ENCODE measurements around the gene BCL3. TPM values are rescaled to one million over a fixed set of nuclear protein-coding genes. Genes with fewer than 3 reads are reported as not detected.
A peak's percentile ranks its signal among the peaks of the same experiment; 100 is the strongest.

The BCL3 gene
- total and polyA plus RNA-seq, 10 of the 15 experiments (the other 5 are each of a cell fraction or from before 2014, with no cell fraction given), result 0.55 to 22.7 (median 3.6) TPM

DNA sequence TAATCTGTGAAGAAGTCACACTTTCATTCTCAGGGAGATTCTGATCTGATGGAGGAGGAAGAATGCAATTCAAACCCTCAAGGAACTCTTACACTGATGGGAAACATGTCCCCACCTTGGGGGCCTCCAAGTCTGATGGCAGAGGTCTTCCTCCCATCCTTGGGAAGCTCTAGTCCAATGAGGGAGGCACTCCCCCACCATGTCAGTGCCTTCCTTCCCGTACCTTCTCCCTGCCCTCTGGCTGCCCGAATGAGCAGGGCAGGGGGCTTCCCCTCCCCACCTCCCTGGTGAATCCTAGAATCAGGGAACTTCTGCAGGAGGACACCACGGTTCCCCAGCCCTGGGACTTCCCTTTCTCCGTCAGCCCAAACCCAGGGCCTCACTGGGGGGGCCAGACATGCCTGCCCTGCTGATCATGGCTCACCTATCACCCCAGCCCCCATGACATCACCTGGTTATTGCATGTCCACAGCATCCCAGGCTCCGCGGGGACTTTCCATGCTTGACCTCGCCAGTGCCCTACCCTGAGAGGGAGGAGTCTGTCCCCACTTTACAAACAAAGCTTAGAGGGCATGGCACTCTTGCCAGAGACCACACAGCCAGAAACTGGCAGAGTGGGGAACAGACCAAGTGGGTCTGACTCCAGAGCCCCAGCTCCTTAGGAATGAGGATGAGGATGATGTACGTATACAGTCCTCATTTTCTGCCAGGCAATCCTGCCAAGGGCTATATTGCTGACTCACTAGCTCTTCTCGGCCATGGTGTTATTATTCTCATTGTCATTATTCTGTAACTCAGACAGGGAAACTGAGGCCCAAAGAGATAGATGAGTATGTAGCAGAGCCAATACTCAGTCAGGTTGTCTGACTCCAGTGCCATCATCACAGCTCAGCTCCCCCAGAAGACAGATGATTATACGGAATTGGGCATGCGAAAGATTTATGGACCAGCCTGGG, 9.6 kb upstream of the BCL3 start (continued):
- TF ChIP-seq CHD4 (IDR thresholded peaks at IDR 0.05) (no peak), CBFB (IDR thresholded peaks at IDR 0.05; ENCODE audit: low read depth) (no peak), PML (IDR thresholded peaks at IDR 0.05; ENCODE audit: low read length) (no peak), POU2F2 (IDR thresholded peaks at IDR 0.05; ENCODE audit: borderline replicate concordance, low read depth, low read length) (no peak), NR2C2 (IDR thresholded peaks at IDR 0.05; ENCODE audit: borderline replicate concordance, control insufficient read depth, insufficient read length, low read depth) (no peak), ETV6 (conservative IDR thresholded peaks at IDR 0.05 in 1 of 2, IDR thresholded peaks at IDR 0.05 in 1 of 2; ENCODE audit: borderline replicate concordance in 1 of 2, low read depth in 1 of 2) (no peak), TARDBP (IDR thresholded peaks at IDR 0.05; ENCODE audit: borderline replicate concordance) (no peak), IKZF1 (conservative IDR thresholded peaks at IDR 0.05) (peak; percentile 93), IRF4 (IDR thresholded peaks at IDR 0.05; ENCODE audit: low read depth, low read length) (no peak), SPI1 (IDR thresholded peaks at IDR 0.05; ENCODE audit: borderline replicate concordance, insufficient read depth, low read depth, low read length) (peak; percentile 32; the same call in 1 of the 2 replicates), KLF5 (IDR thresholded peaks at IDR 0.05; ENCODE audit: partially characterized antibody) (no peak), NFYB (IDR thresholded peaks at IDR 0.05; ENCODE audit: insufficient read depth, low read depth, low read length) (no peak), MYC (IDR thresholded peaks at IDR 0.05; ENCODE audit: insufficient read depth, insufficient read length, insufficient replicate concordance, low read length, severe bottlenecking) (no peak), CEBPB (IDR thresholded peaks at IDR 0.05; ENCODE audit: borderline replicate concordance in 1 of 2, low read depth in 2 of 2, low read length in 2 of 2) (no peak), GABPA (IDR thresholded peaks at IDR 0.05; ENCODE audit: low read depth) (no peak), MEF2A (IDR thresholded peaks at IDR 0.05; ENCODE audit: insufficient read depth, low read depth, low read length) (no peak), RB1 (IDR thresholded peaks at IDR 0.05; ENCODE audit: borderline replicate concordance) (no peak), RFX5 (IDR thresholded peaks at IDR 0.05; ENCODE audit: low read depth, low read length) (no peak), ZNF384 (IDR thresholded peaks at IDR 0.05; ENCODE audit: borderline replicate concordance, low read depth, low read length) (no peak), CBX5 (IDR thresholded peaks at IDR 0.05; ENCODE audit: low read depth) (no peak), NR2C1 (IDR thresholded peaks at IDR 0.05) (peak; percentile 50; the same call in 1 of the 2 replicates), KDM1A (IDR thresholded peaks at IDR 0.05; ENCODE audit: borderline replicate concordance) (no peak), IKZF2 (IDR thresholded peaks at IDR 0.05) (peak; percentile 72 to 78)
- TF ChIP-seq, protein P1, sequence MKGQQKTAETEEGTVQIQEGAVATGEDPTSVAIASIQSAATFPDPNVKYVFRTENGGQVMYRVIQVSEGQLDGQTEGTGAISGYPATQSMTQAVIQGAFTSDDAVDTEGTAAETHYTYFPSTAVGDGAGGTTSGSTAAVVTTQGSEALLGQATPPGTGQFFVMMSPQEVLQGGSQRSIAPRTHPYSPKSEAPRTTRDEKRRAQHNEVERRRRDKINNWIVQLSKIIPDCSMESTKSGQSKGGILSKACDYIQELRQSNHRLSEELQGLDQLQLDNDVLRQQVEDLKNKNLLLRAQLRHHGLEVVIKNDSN (IDR thresholded peaks at IDR 0.05; ENCODE audit: borderline replicate concordance, extremely low read length, insufficient read depth, low read depth, low read length), result no peak
- TF ChIP-seq, protein P2, sequence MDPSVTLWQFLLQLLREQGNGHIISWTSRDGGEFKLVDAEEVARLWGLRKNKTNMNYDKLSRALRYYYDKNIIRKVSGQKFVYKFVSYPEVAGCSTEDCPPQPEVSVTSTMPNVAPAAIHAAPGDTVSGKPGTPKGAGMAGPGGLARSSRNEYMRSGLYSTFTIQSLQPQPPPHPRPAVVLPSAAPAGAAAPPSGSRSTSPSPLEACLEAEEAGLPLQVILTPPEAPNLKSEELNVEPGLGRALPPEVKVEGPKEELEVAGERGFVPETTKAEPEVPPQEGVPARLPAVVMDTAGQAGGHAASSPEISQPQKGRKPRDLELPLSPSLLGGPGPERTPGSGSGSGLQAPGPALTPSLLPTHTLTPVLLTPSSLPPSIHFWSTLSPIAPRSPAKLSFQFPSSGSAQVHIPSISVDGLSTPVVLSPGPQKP (IDR thresholded peaks at IDR 0.05; ENCODE audit: low read depth, low read length), result no peak
- TF ChIP-seq, protein P3, sequence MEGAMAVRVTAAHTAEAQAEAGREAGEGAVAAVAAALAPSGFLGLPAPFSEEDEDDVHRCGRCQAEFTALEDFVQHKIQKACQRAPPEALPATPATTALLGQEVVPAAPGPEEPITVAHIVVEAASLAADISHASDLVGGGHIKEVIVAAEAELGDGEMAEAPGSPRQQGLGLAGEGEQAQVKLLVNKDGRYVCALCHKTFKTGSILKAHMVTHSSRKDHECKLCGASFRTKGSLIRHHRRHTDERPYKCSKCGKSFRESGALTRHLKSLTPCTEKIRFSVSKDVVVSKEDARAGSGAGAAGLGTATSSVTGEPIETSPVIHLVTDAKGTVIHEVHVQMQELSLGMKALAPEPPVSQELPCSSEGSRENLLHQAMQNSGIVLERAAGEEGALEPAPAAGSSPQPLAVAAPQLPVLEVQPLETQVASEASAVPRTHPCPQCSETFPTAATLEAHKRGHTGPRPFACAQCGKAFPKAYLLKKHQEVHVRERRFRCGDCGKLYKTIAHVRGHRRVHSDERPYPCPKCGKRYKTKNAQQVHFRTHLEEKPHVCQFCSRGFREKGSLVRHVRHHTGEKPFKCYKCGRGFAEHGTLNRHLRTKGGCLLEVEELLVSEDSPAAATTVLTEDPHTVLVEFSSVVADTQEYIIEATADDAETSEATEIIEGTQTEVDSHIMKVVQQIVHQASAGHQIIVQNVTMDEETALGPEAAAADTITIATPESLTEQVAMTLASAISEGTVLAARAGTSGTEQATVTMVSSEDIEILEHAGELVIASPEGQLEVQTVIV (IDR thresholded peaks at IDR 0.05; ENCODE audit: borderline replicate concordance, partially characterized antibody), result no peak
